HG03520 (cell line): ENCODE results near the gene NHERF1.

Source experiments
- ATAC-seq: cut with Tn5 transposase; IDR thresholded peaks from one replicate; pipeline ENCODE4 v1.9.1; 2021; ENCODE audit warnings: mild to moderate bottlenecking, moderate library complexity; ENCODE audit not compliant: unreplicated experiment

The NHERF1 gene

GRCh38 chr17:74807441-74807840 is 59.0 kb downstream of the NHERF1 start:
- no peak for ATAC-seq

- ATAC-seq = no peak
Observed at GRCh38 chr17:74807925-74808324, 59.5 kb downstream of the NHERF1 start.

GRCh38 chr17:74808714-74809430 is 60.4 kb downstream of the NHERF1 start:
- ATAC-seq = no peak

GRCh38 chr17:74810699-74811485 is 62.5 kb downstream of the NHERF1 start:
- ATAC-seq = no peak

- ATAC-seq = no peak
Observed at GRCh38 chr17:74812109-74813009, 63.9 kb downstream of the NHERF1 start.

- no peak for ATAC-seq
Observed at GRCh38 chr17:74814453-74814852, 66.0 kb downstream of the NHERF1 start.

- ATAC-seq = no peak
Observed at GRCh38 chr17:74815067-74815466, 66.6 kb downstream of the NHERF1 start.

- ATAC-seq = no peak
Observed at GRCh38 chr17:74815550-74816370, 67.3 kb downstream of the NHERF1 start.

- ATAC-seq = no peak
Observed at GRCh38 chr17:74816905-74817620, 68.6 kb downstream of the NHERF1 start.

- no peak for ATAC-seq
Observed at GRCh38 chr17:74818291-74818938, 70.0 kb downstream of the NHERF1 start.
